HG02973 (cell line): ENCODE measurements around the gene ODAD2.

Source experiments
- ATAC-seq: cut with Tn5 transposase; IDR thresholded peaks from one replicate; pipeline ENCODE4 v1.9.1; 2021; ENCODE audit warnings: moderate library complexity; ENCODE audit not compliant: unreplicated experiment

The ODAD2 gene

GRCh38 chr10:27857616-27858015 is 141.3 kb downstream of the ODAD2 start:
- no peak for ATAC-seq

GRCh38 chr10:27844223-27844622 is 154.7 kb downstream of the ODAD2 start:
- ATAC-seq = no peak

- no peak for ATAC-seq
Measured at GRCh38 chr10:27838901-27839300, 160.0 kb downstream of the ODAD2 start.

GRCh38 chr10:27838361-27838760 is 160.5 kb downstream of the ODAD2 start:
- no peak for ATAC-seq

GRCh38 chr10:27834476-27834875 is 164.4 kb downstream of the ODAD2 start:
- ATAC-seq = no peak

- ATAC-seq = no peak
Measured at GRCh38 chr10:27833792-27834191, 165.1 kb downstream of the ODAD2 start.

GRCh38 chr10:27832826-27833225 is 166.1 kb downstream of the ODAD2 start:
- ATAC-seq = no peak

- ATAC-seq = no peak
Measured at GRCh38 chr10:27826369-27826768, 172.5 kb downstream of the ODAD2 start.

- no peak for ATAC-seq
Measured at GRCh38 chr10:27822301-27822700, 176.6 kb downstream of the ODAD2 start.

GRCh38 chr10:27820637-27821036 is 178.2 kb downstream of the ODAD2 start:
- no peak for ATAC-seq

GRCh38 chr10:27819781-27820531 is 178.9 kb downstream of the ODAD2 start:
- no peak for ATAC-seq

- ATAC-seq = no peak
Measured at GRCh38 chr10:27816320-27816719, 182.6 kb downstream of the ODAD2 start.

- no peak for ATAC-seq
Measured at GRCh38 chr10:27815846-27816245, 183.0 kb downstream of the ODAD2 start.

GRCh38 chr10:27815261-27815660 is 183.6 kb downstream of the ODAD2 start:
- no peak for ATAC-seq

- ATAC-seq = no peak
Measured at GRCh38 chr10:27805180-27805579, 193.7 kb downstream of the ODAD2 start.

- no peak for ATAC-seq
Measured at GRCh38 chr10:27804136-27804535, 194.7 kb downstream of the ODAD2 start.

- no peak for ATAC-seq
Measured at GRCh38 chr10:27801171-27801785, 197.6 kb downstream of the ODAD2 start.

GRCh38 chr10:27799046-27799445 is 199.8 kb downstream of the ODAD2 start:
- ATAC-seq = no peak

GRCh38 chr10:27794157-27794556 is 204.7 kb downstream of the ODAD2 start:
- no peak for ATAC-seq

GRCh38 chr10:27792216-27792615 is 206.7 kb downstream of the ODAD2 start:
- ATAC-seq = no peak

- ATAC-seq = no peak
Measured at GRCh38 chr10:27784272-27784671, 214.6 kb downstream of the ODAD2 start.

- ATAC-seq = no peak
Measured at GRCh38 chr10:27783660-27784059, 215.2 kb downstream of the ODAD2 start.
